GM19395 (cell line): ENCODE data around the gene FFAR4.

ENCODE experiments used
- ATAC-seq: cut with Tn5 transposase; IDR thresholded peaks from one replicate; pipeline ENCODE4 v1.9.1; 2021; ENCODE audit warnings: mild to moderate bottlenecking, moderate library complexity; ENCODE audit not compliant: unreplicated experiment

The FFAR4 gene

GRCh38 chr10:93599335-93599734 lies 32.9 kb downstream of the FFAR4 start:
- ATAC-seq, result no peak

GRCh38 chr10:93599778-93600177 lies 33.3 kb downstream of the FFAR4 start:
- no peak for ATAC-seq

- ATAC-seq, result no peak
These were observed 34.1 kb downstream of the FFAR4 start for GRCh38 chr10:93600446-93601145.

GRCh38 chr10:93601146-93601773 lies 34.8 kb downstream of the FFAR4 start, which contains the start of gene RBP4:
RBP4 (minus strand) TSS chr10:93601235; CDS start chr10:93601028, 207 bp downstream.
- ATAC-seq, result no peak

GRCh38 chr10:93601774-93602162 lies 35.3 kb downstream of the FFAR4 start:
- ATAC-seq, result no peak

- no peak for ATAC-seq
These were observed 36.6 kb downstream of the FFAR4 start for GRCh38 chr10:93603023-93603422.

GRCh38 chr10:93604146-93604545 lies 37.7 kb downstream of the FFAR4 start:
- no peak for ATAC-seq

GRCh38 chr10:93608421-93608820 lies 42.0 kb downstream of the FFAR4 start:
- ATAC-seq, result no peak

- ATAC-seq, result no peak
These were observed 45.8 kb downstream of the FFAR4 start, which contains the start of gene PDE6C for GRCh38 chr10:93612311-93612710. PDE6C (plus strand) TSS chr10:93612537; CDS start chr10:93612726, 189 bp downstream.

- ATAC-seq, result no peak
These were observed 46.7 kb downstream of the FFAR4 start for GRCh38 chr10:93613126-93613525.

- no peak for ATAC-seq
These were observed 47.8 kb downstream of the FFAR4 start for GRCh38 chr10:93614101-93614825.

- ATAC-seq, result no peak
These were observed 49.2 kb downstream of the FFAR4 start for GRCh38 chr10:93615576-93616235.

- ATAC-seq, result no peak
These were observed 54.5 kb downstream of the FFAR4 start for GRCh38 chr10:93620925-93621324.

GRCh38 chr10:93622942-93623341 lies 56.5 kb downstream of the FFAR4 start:
- ATAC-seq, result no peak

GRCh38 chr10:93628858-93629257 lies 62.4 kb downstream of the FFAR4 start:
- ATAC-seq, result no peak

- no peak for ATAC-seq
These were observed 63.3 kb downstream of the FFAR4 start for GRCh38 chr10:93629647-93630305.

GRCh38 chr10:93630625-93631557 lies 64.4 kb downstream of the FFAR4 start:
- ATAC-seq, result no peak
